ENCODE data around the gene ITGB4. TPM values are rescaled to one million over a fixed set of nuclear protein-coding genes. Genes with fewer than 3 reads are reported as not detected.

ITGB4 gene
- total and polyA plus RNA-seq, 9 of the 15 experiments (the other 6 are each of a cell fraction or from before 2014, with no cell fraction given), result 0.05 to 2.8 (median 0.76) TPM; not detected in 3

DNA sequence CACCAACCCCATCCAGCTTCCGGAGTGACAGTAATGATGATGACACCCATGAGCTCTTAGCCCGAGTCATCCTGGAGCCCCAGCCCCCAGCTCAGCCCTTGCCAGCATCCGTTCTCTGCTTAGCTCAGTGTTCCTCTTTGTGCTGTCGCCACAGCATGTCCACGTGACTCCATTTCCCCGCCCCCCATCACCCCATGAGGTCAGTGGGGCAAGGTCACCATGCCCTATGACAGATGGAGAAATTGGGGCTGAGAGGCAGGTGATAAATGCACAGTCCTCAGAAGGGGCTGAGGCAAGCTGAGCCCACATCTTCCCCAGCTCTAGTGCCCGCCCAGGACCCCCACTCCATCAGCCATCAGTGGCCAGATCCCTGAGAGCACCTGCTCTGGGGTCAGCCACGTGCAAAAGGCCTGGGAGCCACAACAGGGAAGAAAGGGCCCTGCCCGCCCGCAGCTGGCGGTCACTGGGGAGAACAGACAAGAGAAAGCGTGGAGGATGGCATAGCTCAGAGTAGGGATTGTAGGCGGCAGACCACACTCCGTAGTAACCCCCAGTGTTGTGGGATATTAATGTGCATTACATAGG is 17.1 kb downstream of the ITGB4 start (continued):
- TF ChIP-seq RAD51 (IDR thresholded peaks at IDR 0.05; ENCODE audit: borderline replicate concordance, low read depth), result peak; percentile 78
- TF ChIP-seq, protein P1, sequence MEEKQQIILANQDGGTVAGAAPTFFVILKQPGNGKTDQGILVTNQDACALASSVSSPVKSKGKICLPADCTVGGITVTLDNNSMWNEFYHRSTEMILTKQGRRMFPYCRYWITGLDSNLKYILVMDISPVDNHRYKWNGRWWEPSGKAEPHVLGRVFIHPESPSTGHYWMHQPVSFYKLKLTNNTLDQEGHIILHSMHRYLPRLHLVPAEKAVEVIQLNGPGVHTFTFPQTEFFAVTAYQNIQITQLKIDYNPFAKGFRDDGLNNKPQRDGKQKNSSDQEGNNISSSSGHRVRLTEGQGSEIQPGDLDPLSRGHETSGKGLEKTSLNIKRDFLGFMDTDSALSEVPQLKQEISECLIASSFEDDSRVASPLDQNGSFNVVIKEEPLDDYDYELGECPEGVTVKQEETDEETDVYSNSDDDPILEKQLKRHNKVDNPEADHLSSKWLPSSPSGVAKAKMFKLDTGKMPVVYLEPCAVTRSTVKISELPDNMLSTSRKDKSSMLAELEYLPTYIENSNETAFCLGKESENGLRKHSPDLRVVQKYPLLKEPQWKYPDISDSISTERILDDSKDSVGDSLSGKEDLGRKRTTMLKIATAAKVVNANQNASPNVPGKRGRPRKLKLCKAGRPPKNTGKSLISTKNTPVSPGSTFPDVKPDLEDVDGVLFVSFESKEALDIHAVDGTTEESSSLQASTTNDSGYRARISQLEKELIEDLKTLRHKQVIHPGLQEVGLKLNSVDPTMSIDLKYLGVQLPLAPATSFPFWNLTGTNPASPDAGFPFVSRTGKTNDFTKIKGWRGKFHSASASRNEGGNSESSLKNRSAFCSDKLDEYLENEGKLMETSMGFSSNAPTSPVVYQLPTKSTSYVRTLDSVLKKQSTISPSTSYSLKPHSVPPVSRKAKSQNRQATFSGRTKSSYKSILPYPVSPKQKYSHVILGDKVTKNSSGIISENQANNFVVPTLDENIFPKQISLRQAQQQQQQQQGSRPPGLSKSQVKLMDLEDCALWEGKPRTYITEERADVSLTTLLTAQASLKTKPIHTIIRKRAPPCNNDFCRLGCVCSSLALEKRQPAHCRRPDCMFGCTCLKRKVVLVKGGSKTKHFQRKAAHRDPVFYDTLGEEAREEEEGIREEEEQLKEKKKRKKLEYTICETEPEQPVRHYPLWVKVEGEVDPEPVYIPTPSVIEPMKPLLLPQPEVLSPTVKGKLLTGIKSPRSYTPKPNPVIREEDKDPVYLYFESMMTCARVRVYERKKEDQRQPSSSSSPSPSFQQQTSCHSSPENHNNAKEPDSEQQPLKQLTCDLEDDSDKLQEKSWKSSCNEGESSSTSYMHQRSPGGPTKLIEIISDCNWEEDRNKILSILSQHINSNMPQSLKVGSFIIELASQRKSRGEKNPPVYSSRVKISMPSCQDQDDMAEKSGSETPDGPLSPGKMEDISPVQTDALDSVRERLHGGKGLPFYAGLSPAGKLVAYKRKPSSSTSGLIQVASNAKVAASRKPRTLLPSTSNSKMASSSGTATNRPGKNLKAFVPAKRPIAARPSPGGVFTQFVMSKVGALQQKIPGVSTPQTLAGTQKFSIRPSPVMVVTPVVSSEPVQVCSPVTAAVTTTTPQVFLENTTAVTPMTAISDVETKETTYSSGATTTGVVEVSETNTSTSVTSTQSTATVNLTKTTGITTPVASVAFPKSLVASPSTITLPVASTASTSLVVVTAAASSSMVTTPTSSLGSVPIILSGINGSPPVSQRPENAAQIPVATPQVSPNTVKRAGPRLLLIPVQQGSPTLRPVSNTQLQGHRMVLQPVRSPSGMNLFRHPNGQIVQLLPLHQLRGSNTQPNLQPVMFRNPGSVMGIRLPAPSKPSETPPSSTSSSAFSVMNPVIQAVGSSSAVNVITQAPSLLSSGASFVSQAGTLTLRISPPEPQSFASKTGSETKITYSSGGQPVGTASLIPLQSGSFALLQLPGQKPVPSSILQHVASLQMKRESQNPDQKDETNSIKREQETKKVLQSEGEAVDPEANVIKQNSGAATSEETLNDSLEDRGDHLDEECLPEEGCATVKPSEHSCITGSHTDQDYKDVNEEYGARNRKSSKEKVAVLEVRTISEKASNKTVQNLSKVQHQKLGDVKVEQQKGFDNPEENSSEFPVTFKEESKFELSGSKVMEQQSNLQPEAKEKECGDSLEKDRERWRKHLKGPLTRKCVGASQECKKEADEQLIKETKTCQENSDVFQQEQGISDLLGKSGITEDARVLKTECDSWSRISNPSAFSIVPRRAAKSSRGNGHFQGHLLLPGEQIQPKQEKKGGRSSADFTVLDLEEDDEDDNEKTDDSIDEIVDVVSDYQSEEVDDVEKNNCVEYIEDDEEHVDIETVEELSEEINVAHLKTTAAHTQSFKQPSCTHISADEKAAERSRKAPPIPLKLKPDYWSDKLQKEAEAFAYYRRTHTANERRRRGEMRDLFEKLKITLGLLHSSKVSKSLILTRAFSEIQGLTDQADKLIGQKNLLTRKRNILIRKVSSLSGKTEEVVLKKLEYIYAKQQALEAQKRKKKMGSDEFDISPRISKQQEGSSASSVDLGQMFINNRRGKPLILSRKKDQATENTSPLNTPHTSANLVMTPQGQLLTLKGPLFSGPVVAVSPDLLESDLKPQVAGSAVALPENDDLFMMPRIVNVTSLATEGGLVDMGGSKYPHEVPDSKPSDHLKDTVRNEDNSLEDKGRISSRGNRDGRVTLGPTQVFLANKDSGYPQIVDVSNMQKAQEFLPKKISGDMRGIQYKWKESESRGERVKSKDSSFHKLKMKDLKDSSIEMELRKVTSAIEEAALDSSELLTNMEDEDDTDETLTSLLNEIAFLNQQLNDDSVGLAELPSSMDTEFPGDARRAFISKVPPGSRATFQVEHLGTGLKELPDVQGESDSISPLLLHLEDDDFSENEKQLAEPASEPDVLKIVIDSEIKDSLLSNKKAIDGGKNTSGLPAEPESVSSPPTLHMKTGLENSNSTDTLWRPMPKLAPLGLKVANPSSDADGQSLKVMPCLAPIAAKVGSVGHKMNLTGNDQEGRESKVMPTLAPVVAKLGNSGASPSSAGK (IDR thresholded peaks at IDR 0.05), result 0 out of 2 replicates have a peak, but pooled peaks have one; percentile 13
- TF ChIP-seq, protein P2, sequence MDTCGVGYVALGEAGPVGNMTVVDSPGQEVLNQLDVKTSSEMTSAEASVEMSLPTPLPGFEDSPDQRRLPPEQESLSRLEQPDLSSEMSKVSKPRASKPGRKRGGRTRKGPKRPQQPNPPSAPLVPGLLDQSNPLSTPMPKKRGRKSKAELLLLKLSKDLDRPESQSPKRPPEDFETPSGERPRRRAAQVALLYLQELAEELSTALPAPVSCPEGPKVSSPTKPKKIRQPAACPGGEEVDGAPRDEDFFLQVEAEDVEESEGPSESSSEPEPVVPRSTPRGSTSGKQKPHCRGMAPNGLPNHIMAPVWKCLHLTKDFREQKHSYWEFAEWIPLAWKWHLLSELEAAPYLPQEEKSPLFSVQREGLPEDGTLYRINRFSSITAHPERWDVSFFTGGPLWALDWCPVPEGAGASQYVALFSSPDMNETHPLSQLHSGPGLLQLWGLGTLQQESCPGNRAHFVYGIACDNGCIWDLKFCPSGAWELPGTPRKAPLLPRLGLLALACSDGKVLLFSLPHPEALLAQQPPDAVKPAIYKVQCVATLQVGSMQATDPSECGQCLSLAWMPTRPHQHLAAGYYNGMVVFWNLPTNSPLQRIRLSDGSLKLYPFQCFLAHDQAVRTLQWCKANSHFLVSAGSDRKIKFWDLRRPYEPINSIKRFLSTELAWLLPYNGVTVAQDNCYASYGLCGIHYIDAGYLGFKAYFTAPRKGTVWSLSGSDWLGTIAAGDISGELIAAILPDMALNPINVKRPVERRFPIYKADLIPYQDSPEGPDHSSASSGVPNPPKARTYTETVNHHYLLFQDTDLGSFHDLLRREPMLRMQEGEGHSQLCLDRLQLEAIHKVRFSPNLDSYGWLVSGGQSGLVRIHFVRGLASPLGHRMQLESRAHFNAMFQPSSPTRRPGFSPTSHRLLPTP (IDR thresholded peaks at IDR 0.05; ENCODE audit: borderline replicate concordance, extremely low read depth, insufficient read length), result no peak
- no peak for TF ChIP-seq ZNF436 (CRISPR knock-in tag; IDR thresholded peaks at IDR 0.05)
- peak; percentile 38; the same call in 1 of the 2 replicates for TF ChIP-seq CTBP1 (IDR thresholded peaks at IDR 0.05; ENCODE audit: borderline replicate concordance)
- TF ChIP-seq ZNF408 (CRISPR knock-in tag; IDR thresholded peaks at IDR 0.05; ENCODE audit: low read depth), result no peak
- peak; percentile 28; the same call in 1 of the 2 replicates for TF ChIP-seq TOE1 (IDR thresholded peaks at IDR 0.05; ENCODE audit: borderline replicate concordance)
- TF ChIP-seq TOE1 (CRISPR knock-in tag; IDR thresholded peaks at IDR 0.05; ENCODE audit: borderline replicate concordance, low read depth), result no peak

All from K562 (cell line).